GM13977 (cell line): Measurements from ENCODE around the gene FASLG.

ENCODE experiments used
- DNase-seq: peaks from one replicate; pipeline ENCODE4 v3.0.0; 2012; ENCODE audit warnings: low spot score
- in situ Hi-C: fragments of 300-500 bp; cut with MboI; formaldehyde crosslinking; loops from one replicate; pipeline ENCODE4 v1.12.0; 2022; ENCODE audit warnings: low sequenced_read_pairs, low pct_unique_long_range_greater_than_20kb, mixed read lengths, inconsistent platforms; ENCODE audit not compliant: unreplicated experiment
- TF ChIP-seq, protein P1 (sequence below): IDR thresholded peaks from 2 replicates; pipeline ENCODE4 v1.5.1; 2012; ENCODE audit warnings: mild to moderate bottlenecking, control low read depth; ENCODE audit not compliant: insufficient read depth; ENCODE audit errors: extremely low read depth, missing control alignments

FASLG gene

DNA sequence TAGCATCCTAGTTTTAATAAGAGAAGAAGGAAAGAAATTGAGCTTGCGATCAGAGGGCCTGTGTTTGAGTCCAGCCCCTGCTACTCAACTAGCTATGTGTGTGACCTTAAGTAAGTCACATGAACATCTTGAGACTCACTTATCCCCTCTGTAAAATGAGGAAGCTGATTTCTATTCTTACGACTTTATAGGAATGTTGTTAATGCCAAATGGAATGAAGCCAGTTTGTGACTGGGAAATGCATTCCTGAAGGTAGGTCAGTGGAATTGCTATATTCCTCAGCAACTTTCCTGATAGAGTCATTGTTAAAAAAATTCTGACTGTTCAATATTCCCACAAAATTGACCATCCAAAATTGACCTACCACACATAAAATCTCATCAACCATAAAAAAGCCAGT lies 14.9 kb downstream of the FASLG start:
- TF ChIP-seq, protein P1, sequence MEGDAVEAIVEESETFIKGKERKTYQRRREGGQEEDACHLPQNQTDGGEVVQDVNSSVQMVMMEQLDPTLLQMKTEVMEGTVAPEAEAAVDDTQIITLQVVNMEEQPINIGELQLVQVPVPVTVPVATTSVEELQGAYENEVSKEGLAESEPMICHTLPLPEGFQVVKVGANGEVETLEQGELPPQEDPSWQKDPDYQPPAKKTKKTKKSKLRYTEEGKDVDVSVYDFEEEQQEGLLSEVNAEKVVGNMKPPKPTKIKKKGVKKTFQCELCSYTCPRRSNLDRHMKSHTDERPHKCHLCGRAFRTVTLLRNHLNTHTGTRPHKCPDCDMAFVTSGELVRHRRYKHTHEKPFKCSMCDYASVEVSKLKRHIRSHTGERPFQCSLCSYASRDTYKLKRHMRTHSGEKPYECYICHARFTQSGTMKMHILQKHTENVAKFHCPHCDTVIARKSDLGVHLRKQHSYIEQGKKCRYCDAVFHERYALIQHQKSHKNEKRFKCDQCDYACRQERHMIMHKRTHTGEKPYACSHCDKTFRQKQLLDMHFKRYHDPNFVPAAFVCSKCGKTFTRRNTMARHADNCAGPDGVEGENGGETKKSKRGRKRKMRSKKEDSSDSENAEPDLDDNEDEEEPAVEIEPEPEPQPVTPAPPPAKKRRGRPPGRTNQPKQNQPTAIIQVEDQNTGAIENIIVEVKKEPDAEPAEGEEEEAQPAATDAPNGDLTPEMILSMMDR = no peak
- no peak for DNase-seq
- in situ Hi-C loops = no loop called here

DNA sequence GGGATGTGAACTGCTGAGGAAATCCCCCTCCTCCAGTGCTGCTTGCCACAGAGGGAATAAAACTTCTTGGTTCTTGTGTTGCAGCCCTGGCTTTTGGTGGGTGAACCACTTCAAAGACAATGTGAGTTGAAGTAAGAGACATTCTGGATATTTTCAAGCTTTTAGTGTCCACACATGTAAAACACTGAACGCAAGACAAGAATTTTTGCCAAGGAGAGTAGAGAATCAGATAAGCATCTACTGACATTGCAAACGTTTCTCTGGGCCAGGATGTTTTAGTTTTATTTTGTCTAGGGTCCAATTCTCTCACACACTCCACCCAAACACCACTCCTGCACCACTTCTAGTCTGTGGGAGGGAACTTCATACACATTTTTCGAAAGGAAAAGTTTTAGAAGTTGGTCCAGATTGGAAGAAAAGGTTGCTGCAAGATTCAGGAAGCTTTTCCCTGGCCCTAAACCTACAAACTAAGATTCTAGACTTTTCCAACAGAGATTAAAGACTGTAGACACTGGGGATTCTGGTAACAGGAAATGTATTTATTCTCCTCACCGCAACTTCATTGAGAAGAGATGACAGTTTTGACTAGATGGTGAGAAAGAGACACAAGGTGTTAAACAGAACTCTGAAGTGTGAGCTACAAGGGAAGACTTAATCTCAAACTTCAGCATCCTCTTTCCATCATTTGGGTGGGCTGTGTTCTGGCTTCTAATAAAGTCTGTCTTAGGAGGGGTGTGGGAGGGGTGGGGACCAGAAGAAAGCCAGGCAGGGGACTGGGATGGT lies 16.1 kb downstream of the FASLG start:
- DNase-seq = no peak
- in situ Hi-C loops = no loop called here
- TF ChIP-seq, protein P1 = no peak

DNA sequence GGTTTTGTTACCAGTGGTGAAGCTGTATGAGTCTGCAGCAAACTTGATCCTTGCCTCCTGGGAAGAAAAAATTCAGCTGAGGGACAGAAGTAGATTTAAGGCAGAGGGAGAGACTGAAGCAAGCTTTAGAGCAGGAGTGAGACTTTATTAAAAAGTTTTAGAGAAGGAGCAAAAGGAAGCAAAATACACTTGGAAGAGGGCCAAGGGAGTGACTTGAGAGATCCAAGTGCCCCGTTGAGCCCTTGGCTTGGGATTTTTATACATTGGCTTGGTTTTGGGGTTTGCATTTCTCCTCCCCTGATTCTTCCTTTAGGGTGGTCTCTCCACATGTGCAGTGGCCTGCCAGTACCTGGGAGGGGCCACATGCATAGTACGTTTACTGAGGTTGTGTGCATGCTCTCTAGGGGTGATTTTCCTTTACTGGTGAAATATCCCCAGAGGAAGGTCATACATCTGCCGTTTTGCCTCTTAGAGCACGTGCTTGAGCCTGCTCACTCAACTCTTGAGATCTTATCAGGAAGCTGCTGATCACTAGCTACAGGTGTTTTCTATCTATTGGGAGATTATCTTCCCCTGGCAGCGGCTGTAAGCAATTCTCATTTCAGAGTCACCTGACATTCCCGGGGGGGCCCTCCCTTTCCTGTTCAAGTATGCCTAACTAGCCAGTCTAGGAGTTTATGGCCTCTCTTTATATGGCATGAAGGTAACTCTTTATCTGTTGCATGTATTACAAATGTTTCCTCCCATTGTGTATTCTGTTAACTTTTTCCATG lies 20.3 kb downstream of the FASLG start:
- in situ Hi-C loops = no loop called here
- DNase-seq = no peak
- TF ChIP-seq, protein P1 = no peak

DNA sequence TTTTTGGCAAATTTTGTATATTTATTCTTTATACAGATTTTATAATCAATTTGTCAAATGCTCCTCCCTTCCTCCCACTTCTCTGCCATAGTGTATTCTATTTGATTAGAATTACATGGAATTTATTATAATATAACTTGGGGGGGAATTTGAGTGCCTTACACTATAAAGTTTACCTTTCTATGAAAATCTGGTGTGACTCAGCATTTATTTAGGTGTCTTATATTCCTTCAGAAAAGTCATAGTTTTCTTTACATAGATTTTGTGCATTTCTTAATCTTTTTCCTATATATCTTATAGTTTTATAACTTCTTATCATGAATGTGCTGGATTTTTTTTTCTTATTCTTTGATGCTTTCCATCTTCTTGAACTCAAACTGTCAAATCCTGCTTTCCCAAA lies 21.3 kb downstream of the FASLG start:
- in situ Hi-C loops = no loop called here
- TF ChIP-seq, protein P1 = no peak

DNA sequence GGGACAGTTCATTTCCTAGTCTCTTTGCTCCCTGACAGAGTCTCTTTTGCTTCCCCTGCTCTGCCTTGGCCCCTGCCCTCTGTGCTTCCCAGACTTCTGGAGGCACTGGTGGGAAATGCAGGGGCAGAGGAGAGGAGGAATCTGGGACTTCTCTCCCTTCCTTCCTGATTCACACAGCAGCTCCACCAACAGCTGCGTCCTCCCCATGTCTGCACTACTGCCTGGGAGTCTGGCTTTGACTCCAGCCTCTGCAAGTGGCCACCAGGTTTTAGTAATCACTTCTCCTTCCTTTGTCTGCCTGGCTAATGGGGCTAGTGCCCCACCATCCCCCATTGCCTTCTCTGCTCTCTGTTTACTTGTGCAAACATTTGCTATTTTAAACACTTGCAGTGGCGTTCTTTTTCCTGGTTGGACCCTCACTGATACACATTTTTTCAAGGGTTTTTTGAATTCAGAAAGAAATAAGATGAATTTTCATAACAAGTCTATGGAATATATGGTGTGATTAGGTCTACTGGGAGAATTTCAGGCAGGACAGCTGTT lies 21.9 kb downstream of the FASLG start:
- TF ChIP-seq, protein P1 = no peak
- DNase-seq = no peak
- in situ Hi-C loops = no loop called here

More for the DNA sequence above, 21.3 kb downstream of the FASLG start:
- DNase-seq = no peak

DNA sequence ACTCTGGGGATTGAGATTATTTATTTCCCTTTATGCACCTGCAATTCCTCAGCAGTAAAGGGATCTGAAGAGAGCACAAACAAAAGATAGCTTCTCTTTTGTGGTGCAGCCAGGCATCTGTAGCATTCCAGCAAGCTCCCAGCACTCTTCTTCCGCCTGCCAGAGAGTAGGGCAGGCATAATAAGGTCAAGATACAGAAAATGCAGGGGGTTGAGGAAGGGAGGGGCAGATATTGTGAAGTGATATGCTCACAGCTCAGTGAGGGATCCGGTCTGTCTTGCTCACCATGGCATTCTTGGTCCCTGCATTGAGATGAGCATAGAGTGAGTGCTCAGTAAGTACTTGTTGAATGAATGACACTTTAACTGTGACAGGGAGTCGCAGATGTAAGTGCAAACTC lies 23.9 kb downstream of the FASLG start:
- in situ Hi-C loops = no loop called here
- TF ChIP-seq, protein P1 = no peak
- no peak for DNase-seq
